ENCODE measurements around the gene SMC6. TPM values are rescaled to one million over a fixed set of nuclear protein-coding genes. Genes with fewer than 3 reads are reported as not detected.

Gene SMC6
- 32.8 and 51.2 TPM in 2 replicates for total RNA-seq

DNA sequence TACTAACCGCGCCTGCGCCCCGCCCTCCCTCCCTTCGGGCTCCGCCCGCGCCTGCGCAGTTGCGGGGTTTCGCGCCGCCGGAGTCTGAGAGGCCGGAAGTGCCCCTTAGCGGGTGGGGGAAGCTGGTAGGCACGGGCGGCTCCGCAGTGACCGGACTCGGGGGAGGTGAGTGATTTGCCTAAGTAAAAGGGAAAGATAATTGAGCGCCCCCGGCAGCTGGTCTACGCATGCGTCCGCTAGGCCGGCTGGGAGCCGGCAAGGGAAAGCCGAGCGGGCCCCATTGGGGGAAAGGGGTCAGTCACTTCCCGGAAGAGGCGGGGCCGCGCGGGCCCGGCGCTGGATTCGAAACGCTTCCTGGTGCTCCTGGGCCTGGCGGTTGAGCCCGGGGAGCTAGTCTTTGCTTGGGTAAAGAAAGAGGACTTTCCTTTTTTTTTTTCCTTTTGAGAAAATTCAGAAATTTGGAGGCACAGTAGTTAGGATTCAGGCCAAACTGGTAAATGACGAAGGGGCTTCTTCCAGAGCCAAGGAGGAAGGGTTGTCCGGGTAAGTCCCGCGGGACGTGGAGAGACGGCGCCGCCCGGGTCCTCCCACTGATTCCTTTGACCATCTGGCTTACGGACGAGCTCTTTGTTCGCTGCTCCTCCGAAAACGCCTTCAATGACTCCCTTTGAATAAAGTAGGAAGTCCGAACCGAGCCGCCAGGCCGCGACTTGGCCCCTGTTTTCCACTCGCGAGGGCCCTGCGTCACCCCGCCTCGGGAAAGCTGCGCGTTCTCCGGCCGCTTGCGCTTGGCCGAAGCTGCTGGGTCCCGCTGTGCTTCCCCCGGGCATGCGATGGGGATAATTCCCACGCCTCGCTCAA, at the start of gene SMC6, which contains the start of gene GEN1:
TSS of gene SMC6 (minus strand) at position 8 of the 861 bp plus-strand sequence. CDS start 7,864 bp downstream, outside the sequence.
TSS of gene GEN1 (plus strand) at position 336 of the 861 bp plus-strand sequence. CDS start 5,806 bp downstream, outside the sequence.

Other genes starting within 250 kb of the SMC6 start
- not detected in 2 replicates for gene RAD51AP2, start 235.4 kb downstream of the SMC6 start, total RNA-seq
- 0.76 TPM in 1 of 2 replicates, not detected in the other for gene VSNL1, start 213.1 kb downstream of the SMC6 start, total RNA-seq
- 11.4 and 36.0 TPM in 2 replicates for gene GEN1, start 328 bp upstream of the SMC6 start, total RNA-seq
- gene MSGN1, start 62.6 kb upstream of the SMC6 start, total RNA-seq = not detected in 2 replicates
- 0.97 and 1.8 TPM in 2 replicates for gene KCNS3, start 124.9 kb upstream of the SMC6 start, total RNA-seq

Data from epithelial cell of umbilical artery (primary cell).